GM21515 (cell line): Measurements from ENCODE around the gene ENTPD1.
"Not testable (repeated sequence)": the region's sequence is repeated elsewhere in the genome, so short reads cannot be mapped to it uniquely, and the experiment has no call there.

Experiments
- ATAC-seq: cut with Tn5 transposase; IDR thresholded peaks from one replicate; pipeline ENCODE4 v1.9.1; 2021; ENCODE audit not compliant: unreplicated experiment

ENTPD1 gene

GRCh38 chr10:95793401-95794045, 37.6 kb downstream of the ENTPD1 start:
- ATAC-seq = peak; percentile 50

- ATAC-seq = no peak
Observed at GRCh38 chr10:95794195-95794594, 38.2 kb downstream of the ENTPD1 start.

- no peak for ATAC-seq
Observed at GRCh38 chr10:95795602-95796001, 39.6 kb downstream of the ENTPD1 start.

- ATAC-seq = no peak
Observed at GRCh38 chr10:95796504-95796903, 40.5 kb downstream of the ENTPD1 start.

GRCh38 chr10:95798096-95798855, 42.3 kb downstream of the ENTPD1 start:
- ATAC-seq = no peak

GRCh38 chr10:95800286-95800685, 44.3 kb downstream of the ENTPD1 start:
- not testable (repeated sequence) for ATAC-seq

GRCh38 chr10:95806687-95807380, 50.9 kb downstream of the ENTPD1 start:
- not testable (repeated sequence) for ATAC-seq

GRCh38 chr10:95808705-95809308, 52.8 kb downstream of the ENTPD1 start:
- not testable (repeated sequence) for ATAC-seq

- no peak for ATAC-seq
Observed at GRCh38 chr10:95809370-95810197, 53.6 kb downstream of the ENTPD1 start.

GRCh38 chr10:95810198-95810976, 54.4 kb downstream of the ENTPD1 start:
- ATAC-seq = no peak

- no peak for ATAC-seq
Observed at GRCh38 chr10:95813054-95813685, 57.2 kb downstream of the ENTPD1 start.

- no peak for ATAC-seq
Observed at GRCh38 chr10:95814011-95814727, 58.2 kb downstream of the ENTPD1 start.

- ATAC-seq = no peak
Observed at GRCh38 chr10:95815133-95815532, 59.2 kb downstream of the ENTPD1 start.

- no peak for ATAC-seq
Observed at GRCh38 chr10:95815701-95816240, 59.8 kb downstream of the ENTPD1 start.

GRCh38 chr10:95818010-95818409, 62.0 kb downstream of the ENTPD1 start:
- ATAC-seq = no peak

GRCh38 chr10:95818668-95819067, 62.7 kb downstream of the ENTPD1 start:
- ATAC-seq = no peak

- no peak for ATAC-seq
Observed at GRCh38 chr10:95819620-95820329, 63.8 kb downstream of the ENTPD1 start.

- no peak for ATAC-seq
Observed at GRCh38 chr10:95820363-95820762, 64.4 kb downstream of the ENTPD1 start.
